Measurements from ENCODE around the gene OR1K1.
"Not testable (repeated sequence)": the region's sequence is repeated elsewhere in the genome, so short reads cannot be mapped to it uniquely, and the experiment has no call there.

- TF ChIP-seq EZH2phosphoT487 (IDR thresholded peaks at IDR 0.05; ENCODE audit: low read depth, severe bottlenecking, unreplicated experiment); CTCF (IDR thresholded peaks at IDR 0.05; ENCODE audit: poor library complexity): not testable (repeated sequence)
Measured at GRCh38 chr9:122828965-122829284, 29.0 kb downstream of the OR1K1 start.
